ENCODE measurements around the gene SMNDC1.
"Not testable (repeated sequence)": the region's sequence is repeated elsewhere in the genome, so short reads cannot be mapped to it uniquely, and the experiment has no call there.

The SMNDC1 gene

GRCh38 chr10:110331226-110331795 is 26.6 kb upstream of the SMNDC1 start:
- DNase-seq: not testable (repeated sequence)

- no peak for DNase-seq
Observed at GRCh38 chr10:110330675-110331074, 26.0 kb upstream of the SMNDC1 start.

- DNase-seq: no peak
Observed at GRCh38 chr10:110327262-110327914, 22.7 kb upstream of the SMNDC1 start.

GRCh38 chr10:110326351-110327032 is 21.8 kb upstream of the SMNDC1 start:
- DNase-seq: no peak

GRCh38 chr10:110324805-110325280 is 20.1 kb upstream of the SMNDC1 start:
- DNase-seq: no peak

- DNase-seq: no peak
Observed at GRCh38 chr10:110324201-110324804, 19.6 kb upstream of the SMNDC1 start.

- no peak for DNase-seq
Observed at GRCh38 chr10:110323503-110323902, 18.8 kb upstream of the SMNDC1 start.

GRCh38 chr10:110321869-110322620 is 17.3 kb upstream of the SMNDC1 start:
- DNase-seq: no peak

- no peak for DNase-seq
Observed at GRCh38 chr10:110317866-110318850, 13.4 kb upstream of the SMNDC1 start.

GRCh38 chr10:110313674-110314073 is 9.0 kb upstream of the SMNDC1 start:
- no peak for DNase-seq

- DNase-seq: no peak
Observed at GRCh38 chr10:110312206-110312605, 7.5 kb upstream of the SMNDC1 start.

GRCh38 chr10:110311357-110311949 is 6.7 kb upstream of the SMNDC1 start:
- DNase-seq: peak; percentile 30

- no peak for DNase-seq
Observed at GRCh38 chr10:110310741-110311140, 6.0 kb upstream of the SMNDC1 start.

GRCh38 chr10:110307805-110308204 is 3.1 kb upstream of the SMNDC1 start:
- no peak for DNase-seq

GRCh38 chr10:110306452-110306768 is 1.7 kb upstream of the SMNDC1 start:
- DNase-seq: no peak

GRCh38 chr10:110305767-110306451 is 1.2 kb upstream of the SMNDC1 start:
- DNase-seq: peak; percentile 35

- no peak for DNase-seq
Observed at GRCh38 chr10:110304394-110304779, 333 bp downstream of the SMNDC1 start.

GRCh38 chr10:110303681-110304080 is 1.0 kb downstream of the SMNDC1 start:
- DNase-seq: no peak

- no peak for DNase-seq
Observed at GRCh38 chr10:110300486-110300986, 4.2 kb downstream of the SMNDC1 start.

GRCh38 chr10:110296966-110297365 is 7.8 kb downstream of the SMNDC1 start:
- no peak for DNase-seq
